ENCODE measurements around the gene EIF3L. TPM values are rescaled to one million over a fixed set of nuclear protein-coding genes. Genes with fewer than 3 reads are reported as not detected.

EIF3L gene
- polyA plus RNA-seq, 1 donor from 2014 or later = 352 TPM

DNA sequence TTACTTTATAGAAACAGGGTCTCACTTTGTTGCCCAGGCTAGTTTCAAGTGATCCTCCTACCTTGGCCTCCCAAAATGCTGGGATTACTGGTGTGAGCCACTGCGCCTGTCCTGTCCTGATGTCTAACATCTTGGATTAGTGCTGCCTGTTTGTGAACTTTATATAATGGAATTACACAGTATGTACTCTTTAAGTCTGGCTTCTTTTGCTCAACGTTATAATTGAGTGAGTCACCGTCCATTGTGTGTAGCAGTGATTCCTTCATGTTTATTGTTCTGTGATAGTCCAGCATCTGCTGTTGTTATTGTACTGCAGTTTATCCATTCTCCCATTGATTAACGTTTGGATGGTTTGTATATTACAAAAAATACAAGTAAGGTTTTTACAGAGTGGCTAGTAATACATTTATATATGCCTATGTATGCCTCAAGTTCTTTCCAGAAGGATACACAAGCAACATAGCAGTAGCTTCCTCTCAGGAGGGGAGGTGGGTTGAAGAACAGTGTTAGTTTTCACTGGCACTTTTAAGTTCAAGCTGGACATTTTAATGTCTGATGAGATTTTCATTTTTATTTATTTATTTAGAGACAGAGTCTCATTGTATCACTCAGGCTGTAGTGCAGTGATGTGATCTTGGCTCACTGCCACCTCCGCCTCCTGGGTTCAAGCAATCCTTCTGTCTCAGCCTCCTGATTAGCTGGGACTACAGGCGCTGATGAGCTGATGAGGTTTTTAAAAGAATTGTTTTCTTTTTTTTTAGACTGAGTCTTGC, 31.6 kb downstream of the EIF3L start:
- H3K4me2 ChIP-seq (ENCODE audit: low read length) = no peak overlapping the region
- H3K79me2 ChIP-seq (replicated peaks; ENCODE audit: insufficient read depth, low read length) = peaks cover 4% of the 10 kb centered on the region
- no peaks in the 10 kb centered on the region for H3K9me2 ChIP-seq (ENCODE audit: insufficient read depth, low read length)
- H3F3A ChIP-seq (ENCODE audit: insufficient read depth, low read length, poor library complexity, severe bottlenecking) = no peaks in the 10 kb centered on the region
- H3K9ac ChIP-seq (ENCODE audit: low read length) = no peak overlapping the region
- no peaks in the 10 kb centered on the region for H3K9me3 ChIP-seq (ENCODE audit: low read length)
- no peaks in the 10 kb centered on the region for H3K27me3 ChIP-seq (ENCODE audit: insufficient read depth, low read depth, low read length)
- H3K27ac ChIP-seq (ENCODE audit: low read length) = no peak overlapping the region
- no peaks in the 10 kb centered on the region for H4K20me1 ChIP-seq (ENCODE audit: insufficient read depth)
- no peak overlapping the region for H3K4me3 ChIP-seq (ENCODE audit: low read length)
- H3K36me3 ChIP-seq (ENCODE audit: insufficient read depth, low read length) = no peaks in the 10 kb centered on the region
- TF ChIP-seq EZH2 (IDR thresholded peaks at IDR 0.05; ENCODE audit: borderline replicate concordance, insufficient read depth, low read length, poor library complexity, severe bottlenecking) = no peak
- no peak for TF ChIP-seq EP300 (conservative IDR thresholded peaks at IDR 0.05; ENCODE audit: poor library complexity, severe bottlenecking)
- TF ChIP-seq TAF1 (IDR thresholded peaks at IDR 0.05; ENCODE audit: low read depth) = no peak
- TF ChIP-seq, protein P1, sequence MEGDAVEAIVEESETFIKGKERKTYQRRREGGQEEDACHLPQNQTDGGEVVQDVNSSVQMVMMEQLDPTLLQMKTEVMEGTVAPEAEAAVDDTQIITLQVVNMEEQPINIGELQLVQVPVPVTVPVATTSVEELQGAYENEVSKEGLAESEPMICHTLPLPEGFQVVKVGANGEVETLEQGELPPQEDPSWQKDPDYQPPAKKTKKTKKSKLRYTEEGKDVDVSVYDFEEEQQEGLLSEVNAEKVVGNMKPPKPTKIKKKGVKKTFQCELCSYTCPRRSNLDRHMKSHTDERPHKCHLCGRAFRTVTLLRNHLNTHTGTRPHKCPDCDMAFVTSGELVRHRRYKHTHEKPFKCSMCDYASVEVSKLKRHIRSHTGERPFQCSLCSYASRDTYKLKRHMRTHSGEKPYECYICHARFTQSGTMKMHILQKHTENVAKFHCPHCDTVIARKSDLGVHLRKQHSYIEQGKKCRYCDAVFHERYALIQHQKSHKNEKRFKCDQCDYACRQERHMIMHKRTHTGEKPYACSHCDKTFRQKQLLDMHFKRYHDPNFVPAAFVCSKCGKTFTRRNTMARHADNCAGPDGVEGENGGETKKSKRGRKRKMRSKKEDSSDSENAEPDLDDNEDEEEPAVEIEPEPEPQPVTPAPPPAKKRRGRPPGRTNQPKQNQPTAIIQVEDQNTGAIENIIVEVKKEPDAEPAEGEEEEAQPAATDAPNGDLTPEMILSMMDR (IDR thresholded peaks at IDR 0.05; ENCODE audit: poor library complexity, severe bottlenecking) = no peak
- TF ChIP-seq SMC3 (conservative IDR thresholded peaks at IDR 0.05; ENCODE audit: poor library complexity) = no peak
- TF ChIP-seq RAD21 (conservative IDR thresholded peaks at IDR 0.05) = no peak
- H2AFZ ChIP-seq (ENCODE audit: low read depth, low read length) = no peak overlapping the region

- no peak overlapping the region for H2AFZ ChIP-seq (ENCODE audit: low read depth, low read length)
- H3K79me2 ChIP-seq (replicated peaks; ENCODE audit: insufficient read depth, low read length) = peaks cover 4% of the 10 kb centered on the region
- no peaks in the 10 kb centered on the region for H3K9me3 ChIP-seq (ENCODE audit: low read length)
- H4K20me1 ChIP-seq (ENCODE audit: insufficient read depth) = no peaks in the 10 kb centered on the region
- H3K4me3 ChIP-seq (ENCODE audit: low read length) = no peak overlapping the region
- H3K9me2 ChIP-seq (ENCODE audit: insufficient read depth, low read length) = no peaks in the 10 kb centered on the region
- H3F3A ChIP-seq (ENCODE audit: insufficient read depth, low read length, poor library complexity, severe bottlenecking) = no peaks in the 10 kb centered on the region
- TF ChIP-seq EZH2 (IDR thresholded peaks at IDR 0.05; ENCODE audit: borderline replicate concordance, insufficient read depth, low read length, poor library complexity, severe bottlenecking) = no peak
- TF ChIP-seq POLR2AphosphoS5 (IDR thresholded peaks at IDR 0.05) = no peak
- no peak for TF ChIP-seq REST (IDR thresholded peaks at IDR 0.05; ENCODE audit: borderline replicate concordance)
- TF ChIP-seq EP300 (conservative IDR thresholded peaks at IDR 0.05; ENCODE audit: poor library complexity, severe bottlenecking) = no peak
- TF ChIP-seq SMC3 (conservative IDR thresholded peaks at IDR 0.05; ENCODE audit: poor library complexity) = no peak
- TF ChIP-seq RAD21 (conservative IDR thresholded peaks at IDR 0.05) = no peak
- no peaks in the 10 kb centered on the region for H3K36me3 ChIP-seq (ENCODE audit: insufficient read depth, low read length)
- H3K27ac ChIP-seq (ENCODE audit: low read length) = no peak overlapping the region
- H3K9ac ChIP-seq (ENCODE audit: low read length) = no peak overlapping the region
- H3K27me3 ChIP-seq (ENCODE audit: insufficient read depth, low read depth, low read length) = no peaks in the 10 kb centered on the region
- no peak overlapping the region for H3K4me2 ChIP-seq (ENCODE audit: low read length)
These were observed 35.2 kb downstream of the EIF3L start for GRCh38 chr22:37884420-37884819.
